K562 (cell line): ENCODE results near the gene SCUBE1.

Experiments
- CBX5 ChIP-seq: IDR thresholded peaks from 2 replicates; pipeline ENCODE4 v1.6.1; 2014; ENCODE audit warnings: low read depth, borderline replicate concordance
- FOXP1 ChIP-seq: sonication (generic); formaldehyde crosslinking; IDR thresholded peaks from 2 replicates; pipeline ENCODE4 v1.8.0; 2022; ENCODE audit warnings: mild to moderate bottlenecking, missing genetic modification reagents
- HDAC8 ChIP-seq: fragments of 450-650 bp; IDR thresholded peaks from 2 replicates; pipeline ENCODE4 v1.6.1; 2016; ENCODE audit warnings: mild to moderate bottlenecking, missing genetic modification characterization, moderate library complexity, missing compliant biosample characterization
- PRDM10 ChIP-seq: fragments of 450-650 bp; IDR thresholded peaks from 2 replicates; pipeline ENCODE4 v1.6.1; 2018; ENCODE audit not compliant: partially characterized antibody
- SMARCC2 ChIP-seq: fragments of 450-650 bp; IDR thresholded peaks from 2 replicates; pipeline ENCODE4 v1.6.1; 2017; ENCODE audit warnings: antibody characterized with exemption, moderate library complexity, mild to moderate bottlenecking, low read depth
- TEAD4 ChIP-seq, 2 experiments: sonication (generic) in 1 of 2; formaldehyde crosslinking in 1 of 2; IDR thresholded peaks; 2 replicates each; pipeline versions ENCODE4 v1.6.1 to v1.8.0; 2012 to 2022; ENCODE audit warnings: borderline replicate concordance in 1 of 2, inconsistent platforms in 1 of 2, low read length in 1 of 2, mild to moderate bottlenecking in 1 of 2, missing genetic modification reagents in 1 of 2
- ZNF175 ChIP-seq: fragments of 200-800 bp; sonication (Bioruptor generic); IDR thresholded peaks from 2 replicates; pipeline ENCODE4 v1.6.1; 2016; ENCODE audit warnings: low read depth, mild to moderate bottlenecking, missing genetic modification characterization, missing compliant biosample characterization
- ZNF224 ChIP-seq: sonication (generic); formaldehyde crosslinking; IDR thresholded peaks from 2 replicates; pipeline ENCODE4 v1.8.0; 2022; ENCODE audit warnings: mild to moderate bottlenecking, missing genetic modification reagents
- ZNF384 ChIP-seq: IDR thresholded peaks from 2 replicates; pipeline ENCODE4 v1.6.1; 2012; ENCODE audit warnings: low read depth, low read length, improper control_type of control experiment
- ZNF76 ChIP-seq: fragments of 250-450 bp; sonication (Bioruptor Pico); IDR thresholded peaks from 2 replicates; pipeline ENCODE4 v1.4.0; 2020; ENCODE audit warnings: mild to moderate bottlenecking, moderate library complexity, borderline replicate concordance

- TF ChIP-seq ZNF76 (CRISPR knock-in tag) (no peak), PRDM10 (no peak), ZNF384 (no peak), ZNF224 (CRISPR knock-in tag) (no peak), HDAC8 (tag) (no peak), TEAD4 (IDR thresholded peaks at IDR 0.05; ENCODE audit: low read length) (no peak), TEAD4 (CRISPR knock-in tag; IDR thresholded peaks at IDR 0.05; ENCODE audit: borderline replicate concordance) (no peak), FOXP1 (CRISPR knock-in tag) (no peak), SMARCC2 (no peak), CBX5 (no peak), ZNF175 (CRISPR knock-in tag) (no peak)
These were observed at the start of gene SCUBE1 for GRCh38 chr22:43343262-43343669.
